Activated CD4-positive, alpha-beta T cell treated with anti-CD3 and anti-CD28 coated beads for 36 hours (primary cell): ENCODE data around the gene PALLD. TPM values are rescaled to one million over a fixed set of nuclear protein-coding genes. Genes with fewer than 3 reads are reported as not detected.

Experiments used
- ATAC-seq: fragments of 200-7000 bp; cut with Tn5 transposase; one replicate; pipeline ENCODE4 v1.10.0; 2021; ENCODE audit warnings: mild to moderate bottlenecking, moderate library complexity
- CTCF ChIA-PET: fragments of 350-600 bp; sonication (Branson Sonifier 250); formaldehyde crosslinking; loops from one replicate; lab custom pipeline; 2021; ENCODE audit warnings: antibody characterized with exemption; lab: Charles Lee
- POLR2A ChIA-PET: fragments of 350-600 bp; sonication (Branson Sonifier 250); formaldehyde crosslinking; loops from one replicate; lab custom pipeline; 2021; ENCODE audit warnings: antibody characterized with exemption, inconsistent platforms; lab: Charles Lee
- DNase-seq: peaks from one replicate; pipeline ENCODE4 v3.0.0-alpha.2; 2020
- H3K27ac Mint-ChIP-seq: one replicate; pipeline ENCODE4 v1.8.0; 2021; ENCODE audit warnings: mixed read lengths
- H3K27me3 Mint-ChIP-seq: one replicate; pipeline ENCODE4 v1.8.0; 2021; ENCODE audit warnings: mixed read lengths
- H3K36me3 Mint-ChIP-seq: one replicate; pipeline ENCODE4 v1.8.0; 2021; ENCODE audit warnings: low read depth, mixed read lengths
- H3K4me1 Mint-ChIP-seq: one replicate; pipeline ENCODE4 v1.8.0; 2021; ENCODE audit warnings: mixed read lengths
- H3K4me3 Mint-ChIP-seq: one replicate; pipeline ENCODE4 v1.8.0; 2021; ENCODE audit warnings: mild to moderate bottlenecking, moderate library complexity, mixed read lengths
- H3K9me3 Mint-ChIP-seq: one replicate; pipeline ENCODE4 v1.8.0; 2021; ENCODE audit warnings: low read depth, mixed read lengths
- intact Hi-C, 2 experiments: fragments of 100-400 bp; cut with DNase I in 1 of 2; cut with micrococcal nuclease in 1 of 2; formaldehyde crosslinking; loops; one replicate each; pipeline versions ENCODE4 v1.14.2 to v1.15.1; 2022 to 2024; cut with DNase I, micrococcal nuclease
- total RNA-seq, 2 experiments: library from RNA; stranded (reverse); gene quantifications; one replicate each; pipeline ENCODE4 v1.2.3, GENCODE V29; 2021

PALLD gene
- total RNA-seq, 2 experiments from 2014 or later: 9.5 to 11.0 TPM

DNA sequence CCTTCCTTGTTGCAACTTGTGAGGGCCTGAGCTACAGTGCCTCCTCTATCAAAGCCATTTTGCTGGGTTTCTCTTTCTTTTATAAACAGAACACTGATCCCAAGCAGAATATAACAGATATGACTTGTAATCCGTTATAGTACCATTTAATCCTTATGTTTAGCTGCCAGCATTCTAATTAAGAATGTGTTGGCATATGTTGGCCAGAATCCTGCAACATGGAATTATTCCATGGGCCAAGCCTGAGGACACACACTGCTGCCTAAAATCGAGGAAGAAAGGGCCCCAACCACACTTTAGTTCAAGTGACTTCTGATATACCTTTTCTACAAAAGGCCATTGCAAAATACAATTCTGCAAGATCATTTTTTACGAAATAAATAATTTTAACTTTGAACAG, 28.0 kb downstream of the PALLD start:
- Mint-ChIP-seq H3K4me3 (no peak overlapping the region), H3K27ac (no peak overlapping the region), H3K36me3 (no peaks in the 10 kb centered on the region), H3K27me3 (peaks cover 2% of the 10 kb centered on the region), H3K4me1 (no peaks in the 10 kb centered on the region), H3K9me3 (no peaks in the 10 kb centered on the region)
- ATAC-seq (no peak), DNase-seq (no peak)
- intact Hi-C loops: no loop called here
- CTCF ChIA-PET: interaction anchor here (1.4 kb wide), 1 partner anchor 9 kb away, joined by 3 read pairs; no protein-coding TSS in a partner anchor
- POLR2A ChIA-PET: no interaction called here

DNA sequence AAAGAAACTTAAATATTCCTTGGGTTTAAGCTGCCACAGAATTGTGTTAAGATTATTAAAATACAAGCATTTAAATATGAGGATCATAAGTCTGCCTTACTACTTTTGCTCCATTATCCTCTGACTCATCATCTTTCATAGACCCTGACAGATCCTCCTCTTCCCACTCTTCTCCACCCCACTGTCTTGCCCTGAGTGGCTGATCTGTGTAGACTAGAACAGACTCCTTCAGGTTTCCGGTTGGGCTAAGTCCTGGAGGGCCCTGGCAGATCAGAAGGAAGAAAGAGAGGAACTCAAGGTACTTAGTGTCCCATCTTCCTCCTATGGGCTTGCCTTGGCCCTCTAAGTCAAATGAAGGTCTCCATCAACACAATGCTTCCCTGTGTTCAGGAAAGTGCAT, 30.7 kb downstream of the PALLD start:
- ATAC-seq: no peak

DNA sequence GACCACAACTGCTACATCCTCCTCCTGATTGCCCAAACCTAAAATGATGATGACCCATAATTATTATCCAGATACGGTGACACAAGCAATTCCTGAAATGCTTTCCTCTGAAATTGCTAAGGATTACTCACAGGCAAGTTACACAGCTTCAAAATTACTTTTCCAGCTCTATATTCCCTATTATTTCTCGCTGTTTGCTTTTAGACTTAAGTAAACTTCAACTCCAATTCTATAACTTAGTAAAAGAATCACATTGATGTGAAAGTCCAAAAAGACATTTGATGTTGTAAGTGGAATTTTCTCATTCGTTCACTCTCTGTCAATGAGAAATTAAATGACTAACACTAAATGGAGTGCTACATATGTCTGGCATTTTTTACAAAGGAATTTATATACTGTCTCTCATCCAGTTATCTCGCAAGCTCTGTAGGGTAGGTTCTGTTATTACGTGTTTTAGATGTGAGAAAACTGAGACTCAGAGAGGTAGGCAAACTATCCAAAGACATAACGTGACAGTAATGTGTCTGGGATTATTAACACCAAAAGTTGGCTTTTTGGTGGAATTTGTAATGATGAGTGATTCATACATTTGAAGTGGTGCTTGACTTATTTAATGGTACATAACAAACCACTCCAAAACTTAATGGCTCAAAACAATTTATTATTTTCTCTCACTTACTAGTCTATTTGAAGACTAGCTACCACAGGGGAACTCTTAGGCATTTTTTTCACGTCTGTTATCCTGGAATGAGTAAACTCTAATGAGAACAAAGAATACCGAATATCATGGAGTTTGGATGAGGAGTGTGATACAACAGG, 31.5 kb downstream of the PALLD start:
- no peak for ATAC-seq
- ChIA-PET POLR2A (no interaction called here), CTCF (interaction anchor here (0.6 to 1.2 kb wide), 2 partner anchors 11 to 294 kb away, joined by 4 to 5 read pairs; no protein-coding TSS in a partner anchor)

More for the DNA sequence above, 30.7 kb downstream of the PALLD start:
- CTCF ChIA-PET: interaction anchor here (1.3 kb wide), 1 partner anchor 395 kb away, joined by 3 read pairs; no protein-coding TSS in a partner anchor
- H3K4me3 Mint-ChIP-seq: no peak overlapping the region
- POLR2A ChIA-PET: no interaction called here
- no peaks in the 10 kb centered on the region for H3K4me1 Mint-ChIP-seq
- no peak for DNase-seq
- H3K27me3 Mint-ChIP-seq: peaks cover 4% of the 10 kb centered on the region
- H3K9me3 Mint-ChIP-seq: no peaks in the 10 kb centered on the region
- no peaks in the 10 kb centered on the region for H3K36me3 Mint-ChIP-seq
- no peak overlapping the region for H3K27ac Mint-ChIP-seq
- intact Hi-C loops: no loop called here

DNA sequence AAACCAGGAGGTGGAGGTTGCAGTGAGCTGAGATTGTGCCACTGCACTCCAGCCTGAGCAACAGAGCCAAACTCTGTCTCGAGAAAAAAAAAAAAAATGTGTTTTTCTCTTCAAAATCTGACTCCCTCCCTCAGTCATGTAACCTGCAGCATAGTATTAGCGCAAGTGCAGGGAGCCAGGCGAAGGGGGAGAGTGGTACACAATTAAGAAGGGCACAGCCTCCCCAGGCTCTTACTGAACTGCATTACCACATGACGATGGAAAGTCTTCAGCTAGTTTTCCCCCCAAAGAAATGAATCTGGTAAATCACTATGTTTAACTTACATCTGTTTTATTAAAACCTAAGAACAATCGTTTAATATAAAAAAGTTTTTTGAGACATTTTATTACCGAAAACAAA, 32.4 kb downstream of the PALLD start:
- DNase-seq: no peak
- no peak overlapping the region for H3K4me3 Mint-ChIP-seq
- no peaks in the 10 kb centered on the region for H3K9me3 Mint-ChIP-seq
- ATAC-seq: no peak
- POLR2A ChIA-PET: no interaction called here
- H3K27me3 Mint-ChIP-seq: peaks cover 4% of the 10 kb centered on the region
- no peaks in the 10 kb centered on the region for H3K36me3 Mint-ChIP-seq
- intact Hi-C loops: no loop called here
- no peak overlapping the region for H3K27ac Mint-ChIP-seq
- no peaks in the 10 kb centered on the region for H3K4me1 Mint-ChIP-seq
- CTCF ChIA-PET: interaction anchor here (1.2 kb wide), 2 partner anchors 10 to 16 kb away, joined by 3 to 5 read pairs; no protein-coding TSS in a partner anchor

More for the DNA sequence above, 31.5 kb downstream of the PALLD start:
- DNase-seq: no peak
- H3K4me1 Mint-ChIP-seq: no peaks in the 10 kb centered on the region
- H3K36me3 Mint-ChIP-seq: no peaks in the 10 kb centered on the region
- no peaks in the 10 kb centered on the region for H3K9me3 Mint-ChIP-seq
- intact Hi-C loops: no loop called here
- no peak overlapping the region for H3K4me3 Mint-ChIP-seq
- H3K27me3 Mint-ChIP-seq: peaks cover 4% of the 10 kb centered on the region
- H3K27ac Mint-ChIP-seq: no peak overlapping the region

DNA sequence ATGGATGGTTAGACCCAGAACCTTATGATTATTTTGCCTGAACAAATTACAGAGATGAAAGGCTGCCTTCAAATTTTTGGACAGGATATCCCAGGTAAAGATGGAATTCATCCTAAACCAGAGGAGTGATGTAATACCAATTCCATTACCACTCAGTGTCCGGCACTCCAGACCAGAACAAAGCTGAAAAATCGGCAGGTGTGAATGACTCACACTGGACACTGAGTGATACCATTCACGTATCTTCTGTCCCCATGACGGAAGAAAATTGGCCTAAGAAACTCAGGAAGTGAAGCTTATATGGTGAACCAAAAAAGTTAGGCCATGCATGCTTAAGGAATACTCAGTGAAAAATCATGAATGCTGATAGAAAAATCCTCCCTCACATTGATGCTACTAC, 34.5 kb downstream of the PALLD start:
- Mint-ChIP-seq H3K27ac (no peak overlapping the region), H3K36me3 (no peaks in the 10 kb centered on the region), H3K27me3 (peaks cover 7% of the 10 kb centered on the region), H3K9me3 (no peaks in the 10 kb centered on the region), H3K4me3 (no peak overlapping the region), H3K4me1 (no peaks in the 10 kb centered on the region)
- ATAC-seq (no peak), DNase-seq (no peak)
- ChIA-PET CTCF (interaction anchor here (1.4 kb wide), 1 partner anchor 16 kb away, joined by 8 read pairs; no protein-coding TSS in a partner anchor), POLR2A (no interaction called here)
- intact Hi-C loops: no loop called here

DNA sequence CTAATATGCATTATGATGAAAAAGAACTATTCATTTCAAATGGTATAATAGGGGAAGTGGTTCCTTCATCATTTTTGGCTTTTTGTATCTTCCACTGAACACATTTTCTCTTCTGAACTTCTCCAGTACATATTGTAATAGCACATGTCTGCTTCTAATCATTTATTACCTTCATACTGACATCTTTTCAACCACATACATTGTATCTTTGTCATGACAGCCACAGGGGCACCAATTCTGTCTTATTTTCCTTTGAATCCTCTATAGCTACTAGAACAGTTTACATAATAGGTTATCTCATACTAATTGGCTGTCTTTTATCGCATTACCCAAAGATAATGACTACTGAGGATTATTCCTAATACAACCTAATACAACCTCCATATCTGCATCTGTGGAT, 37.7 kb downstream of the PALLD start:
- Mint-ChIP-seq H3K4me3 (no peak overlapping the region), H3K4me1 (no peaks in the 10 kb centered on the region), H3K27ac (no peak overlapping the region), H3K27me3 (peaks cover 10% of the 10 kb centered on the region), H3K36me3 (no peaks in the 10 kb centered on the region), H3K9me3 (no peaks in the 10 kb centered on the region)
- ATAC-seq (no peak), DNase-seq (no peak)
- ChIA-PET CTCF (interaction anchor here (1.5 kb wide), 1 partner anchor 10 kb away, joined by 3 read pairs; no protein-coding TSS in a partner anchor), POLR2A (no interaction called here)
- intact Hi-C loops: no loop called here

DNA sequence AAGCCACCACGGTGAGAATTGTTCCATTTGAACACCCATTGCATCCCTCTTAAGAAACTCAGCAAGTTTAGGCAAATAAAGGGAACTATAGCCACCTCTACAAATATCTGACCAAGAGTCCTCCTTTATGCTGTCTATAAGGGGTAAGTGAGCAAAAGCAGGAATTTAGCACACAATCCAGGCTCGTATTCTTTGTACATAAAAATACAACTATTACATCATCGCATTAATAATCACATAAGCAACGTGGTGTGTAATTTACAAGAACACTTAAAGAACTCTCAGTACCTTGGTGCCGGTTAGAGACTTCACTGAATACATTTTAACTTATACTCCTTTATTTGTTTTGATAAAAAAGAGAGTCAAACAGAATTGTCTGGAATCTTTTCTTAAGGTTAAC, 38.8 kb downstream of the PALLD start:
- Mint-ChIP-seq H3K4me1 (peaks cover 7% of the 10 kb centered on the region), H3K9me3 (no peaks in the 10 kb centered on the region), H3K27me3 (peaks cover 10% of the 10 kb centered on the region), H3K36me3 (no peaks in the 10 kb centered on the region), H3K27ac (no peak overlapping the region), H3K4me3 (no peak overlapping the region)
- no peak for ATAC-seq
- intact Hi-C loops: no loop called here
- ChIA-PET CTCF (no interaction called here), POLR2A (no interaction called here)
- DNase-seq: no peak

DNA sequence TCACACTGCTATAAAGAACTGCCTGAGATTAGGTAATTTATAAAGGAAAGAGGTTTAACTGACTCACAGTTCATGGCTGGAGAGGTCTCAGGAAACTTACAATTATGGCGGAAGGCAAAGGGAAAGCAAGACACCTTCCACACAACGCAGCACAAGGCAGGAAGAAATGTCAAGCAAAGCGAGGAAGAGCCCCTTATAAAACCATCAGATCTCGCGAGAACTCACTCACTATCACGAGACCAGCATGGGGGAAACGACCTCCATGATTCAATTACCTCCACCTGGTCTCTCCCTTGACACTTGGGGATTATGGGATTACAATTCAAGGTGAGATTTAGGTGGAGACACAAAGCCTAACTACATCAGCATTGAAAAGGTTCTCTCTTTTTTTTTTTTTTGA, 39.6 kb downstream of the PALLD start:
- Mint-ChIP-seq H3K27ac (no peak overlapping the region), H3K4me3 (no peak overlapping the region), H3K27me3 (peaks cover 9% of the 10 kb centered on the region), H3K9me3 (no peaks in the 10 kb centered on the region), H3K36me3 (no peaks in the 10 kb centered on the region), H3K4me1 (peaks cover 11% of the 10 kb centered on the region)
- ChIA-PET CTCF (no interaction called here), POLR2A (no interaction called here)
- ATAC-seq (no peak), DNase-seq (no peak)
- intact Hi-C loops: no loop called here

DNA sequence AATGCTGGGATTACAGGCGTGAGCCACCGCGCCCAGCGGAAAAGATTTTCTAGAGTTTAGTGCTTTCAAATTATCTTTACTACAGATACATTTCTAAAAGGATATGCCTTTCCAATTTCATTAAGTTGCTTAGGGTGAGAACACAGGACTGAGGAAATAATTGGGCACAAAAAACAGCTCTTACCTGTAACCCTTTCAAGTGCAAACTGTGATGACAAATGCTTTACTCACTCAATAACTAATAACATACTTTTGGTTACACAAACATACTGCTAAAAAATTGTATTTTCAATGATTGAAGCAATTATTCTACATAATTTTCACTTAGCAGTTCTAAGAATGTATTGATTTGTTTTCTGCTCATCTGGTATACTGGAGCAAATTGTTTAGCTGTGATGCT, 40.2 kb downstream of the PALLD start:
- POLR2A ChIA-PET: no interaction called here

DNA sequence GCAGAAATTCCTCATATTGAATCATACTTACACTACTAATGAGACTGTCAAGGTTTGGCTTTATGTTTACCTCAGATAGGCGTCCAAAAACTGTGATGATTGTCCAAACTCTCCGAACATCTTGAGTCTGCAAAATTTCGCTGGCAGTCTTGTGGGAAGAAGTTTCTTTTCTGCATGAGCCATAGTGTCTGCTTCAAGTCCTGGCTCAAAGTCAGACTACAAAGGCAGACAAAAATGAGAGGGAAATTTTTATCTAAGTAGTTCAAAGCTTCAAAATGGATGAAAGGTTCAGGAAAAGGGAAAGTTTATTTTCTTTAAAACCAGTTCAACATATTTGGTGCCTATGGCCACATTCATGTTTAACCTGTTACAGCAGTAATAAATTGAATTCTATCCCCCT, 40.7 kb downstream of the PALLD start:
- Mint-ChIP-seq H3K4me1 (peaks cover 11% of the 10 kb centered on the region), H3K9me3 (no peaks in the 10 kb centered on the region), H3K27ac (no peak overlapping the region), H3K4me3 (no peak overlapping the region), H3K36me3 (no peaks in the 10 kb centered on the region), H3K27me3 (peaks cover 7% of the 10 kb centered on the region)
- no peak for DNase-seq
- intact Hi-C loops: no loop called here
- ATAC-seq: no peak
- ChIA-PET CTCF (no interaction called here), POLR2A (no interaction called here)

More for the DNA sequence above, 40.2 kb downstream of the PALLD start:
- H3K27me3 Mint-ChIP-seq: peaks cover 7% of the 10 kb centered on the region
- no peak overlapping the region for H3K4me3 Mint-ChIP-seq
- intact Hi-C loops: no loop called here
- H3K27ac Mint-ChIP-seq: no peak overlapping the region
- ATAC-seq: no peak
- H3K36me3 Mint-ChIP-seq: no peaks in the 10 kb centered on the region
- H3K9me3 Mint-ChIP-seq: no peaks in the 10 kb centered on the region
- DNase-seq: no peak
- peaks cover 11% of the 10 kb centered on the region for H3K4me1 Mint-ChIP-seq
- CTCF ChIA-PET: no interaction called here

DNA sequence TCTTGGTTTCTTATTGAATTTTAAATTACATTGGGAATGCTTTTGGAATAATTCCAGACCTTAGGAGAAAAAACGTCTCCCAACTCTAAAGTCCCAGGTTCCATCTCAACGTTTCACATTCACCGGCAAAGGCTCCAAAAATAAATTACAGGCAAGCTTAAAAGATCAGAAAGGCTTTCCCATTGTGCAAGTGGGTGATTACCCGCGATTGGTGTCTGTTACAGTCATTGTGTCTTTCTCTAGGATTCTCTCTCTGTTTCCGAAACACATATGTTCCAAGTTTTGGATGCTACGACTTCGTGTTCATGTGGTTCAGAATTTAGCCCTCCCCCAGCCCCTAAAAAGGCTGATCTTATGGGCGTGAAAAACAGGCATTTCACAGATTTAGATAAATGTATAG, 41.8 kb downstream of the PALLD start:
- H3K4me3 Mint-ChIP-seq: no peak overlapping the region
- ChIA-PET CTCF (interaction anchor here (0.6 to 2.5 kb wide), 2 partner anchors 25 to 865 kb away, joined by 4 to 9 read pairs; no protein-coding TSS in a partner anchor), POLR2A (no interaction called here)
- peaks cover 11% of the 10 kb centered on the region for H3K4me1 Mint-ChIP-seq
- peaks cover 7% of the 10 kb centered on the region for H3K27me3 Mint-ChIP-seq
- intact Hi-C loops: no loop called here
- DNase-seq (no peak), ATAC-seq (no peak)
- H3K36me3 Mint-ChIP-seq: no peaks in the 10 kb centered on the region
- H3K9me3 Mint-ChIP-seq: no peaks in the 10 kb centered on the region
- no peak overlapping the region for H3K27ac Mint-ChIP-seq

DNA sequence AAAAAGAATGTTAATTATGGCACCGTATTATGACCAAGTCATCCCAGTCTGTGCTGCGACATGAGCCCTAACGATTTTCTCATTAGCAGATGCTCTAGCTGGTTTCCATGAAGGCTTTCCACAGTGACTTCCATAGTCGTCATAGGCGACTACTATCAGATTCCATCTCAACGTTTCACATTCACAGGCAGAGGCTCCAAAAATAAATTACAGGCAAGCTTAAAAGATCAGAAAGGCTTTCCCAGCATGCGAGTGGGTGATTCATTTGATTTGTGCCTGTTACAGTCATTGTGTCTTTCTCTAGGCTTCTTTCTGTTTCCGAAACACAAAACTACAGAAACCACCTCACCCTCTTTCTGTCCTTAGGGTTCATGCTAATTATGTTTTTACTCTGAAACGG, 43.2 kb downstream of the PALLD start:
- H3K27ac Mint-ChIP-seq: no peak overlapping the region
- H3K9me3 Mint-ChIP-seq: no peaks in the 10 kb centered on the region
- POLR2A ChIA-PET: no interaction called here
- intact Hi-C loops: loop anchor here in 1 of 2 experiments (1.0 kb wide), 2 partner anchors 29 to 185 kb away; no protein-coding TSS in a partner anchor
- no peak overlapping the region for H3K4me3 Mint-ChIP-seq
- no peaks in the 10 kb centered on the region for H3K36me3 Mint-ChIP-seq
- ATAC-seq (peak; percentile 91), DNase-seq (peak; percentile 30)
- peaks cover 11% of the 10 kb centered on the region for H3K4me1 Mint-ChIP-seq
- CTCF ChIA-PET: interaction anchor here (0.9 to 2.5 kb wide), 3 partner anchors 11 to 473 kb away, joined by 3 to 9 read pairs (median 5); no protein-coding TSS in a partner anchor
- peaks cover 7% of the 10 kb centered on the region for H3K27me3 Mint-ChIP-seq
